ENCODE data around the gene PLSCR1. TPM values are rescaled to one million over a fixed set of nuclear protein-coding genes. Genes with fewer than 3 reads are reported as not detected.

The PLSCR1 gene
- total RNA-seq, 1 experiment from 2014 or later, result 52.7 TPM

GRCh38 chr3:146517684-146518435 lies 26.5 kb downstream of the PLSCR1 start:
- Histone ChIP-seq H3K9me3 (ENCODE audit: control insufficient read depth, insufficient read depth, low read depth, low read length) (no peaks in the 10 kb centered on the region), H3K36me3 (ENCODE audit: control insufficient read depth, insufficient read depth, low read length) (peaks cover 6% of the 10 kb centered on the region; the same call in 1 of the 2 replicates), H3K27ac (ENCODE audit: low read length) (peak overlapping the region; percentile 34; the same call in 1 of the 2 replicates), H3K4me3 (ENCODE audit: low read depth in 2 of 2, low read length in 2 of 2) (no peak overlapping the region), H3K27me3 (ENCODE audit: control insufficient read depth, insufficient read depth, low read length) (no peaks in the 10 kb centered on the region), H3K4me1 (ENCODE audit: control insufficient read depth, insufficient read depth, low read length) (no peaks in the 10 kb centered on the region)
- ChIA-PET POLR2A (no interaction called here), CTCF (no interaction called here)
- no peak; the same call in 1 of the 2 replicates for ATAC-seq
- no peak for DNase-seq (ENCODE audit: low read depth, low spot score)
- in situ Hi-C loops (cut with HindIII; ENCODE audit: low pct_unique_long_range_greater_than_20kb, low sequenced_read_pairs), result no loop called here
- intact Hi-C loops (cut with micrococcal nuclease; ENCODE audit: unreplicated experiment), result no loop called here
- no TSS peak for BruUV-seq (replicated peaks)
- TF ChIP-seq CTCF (IDR thresholded peaks at IDR 0.05) (no peak), REST (IDR thresholded peaks at IDR 0.05; ENCODE audit: insufficient read depth in 1 of 2, low read depth in 2 of 2, low read length in 1 of 2) (no peak)

- H3K9me3 ChIP-seq (ENCODE audit: control insufficient read depth, insufficient read depth, low read depth, low read length), result no peaks in the 10 kb centered on the region
- POLR2A ChIA-PET, result interaction anchor here (0.6 kb wide), 1 partner anchor 14 kb away, joined by 16 read pairs; no protein-coding TSS in a partner anchor
- in situ Hi-C loops (cut with HindIII; ENCODE audit: low pct_unique_long_range_greater_than_20kb, low sequenced_read_pairs) (no loop called here), intact Hi-C loops (cut with micrococcal nuclease; ENCODE audit: unreplicated experiment) (no loop called here)
- CTCF ChIA-PET, result no interaction called here
- no peak overlapping the region for H3K4me3 ChIP-seq (ENCODE audit: low read depth in 2 of 2, low read length in 2 of 2)
- no peak for DNase-seq (ENCODE audit: low read depth, low spot score)
- peaks cover 2% of the 10 kb centered on the region; the same call in 1 of the 2 replicates for H3K36me3 ChIP-seq (ENCODE audit: control insufficient read depth, insufficient read depth, low read length)
- BruUV-seq (replicated peaks), result no TSS peak
- H3K27ac ChIP-seq (ENCODE audit: low read length), result no peak overlapping the region
- H3K4me1 ChIP-seq (ENCODE audit: control insufficient read depth, insufficient read depth, low read length), result no peaks in the 10 kb centered on the region
- ATAC-seq, result no peak
- no peaks in the 10 kb centered on the region for H3K27me3 ChIP-seq (ENCODE audit: control insufficient read depth, insufficient read depth, low read length)
- no peak for TF ChIP-seq POLR2AphosphoS5 (IDR thresholded peaks at IDR 0.05; ENCODE audit: low read depth, low read length)
- TF ChIP-seq TCF7L2 (IDR thresholded peaks at IDR 0.05; ENCODE audit: low read depth, low read length), result no peak
- no peak for TF ChIP-seq SIN3A (IDR thresholded peaks at IDR 0.05; ENCODE audit: borderline replicate concordance, insufficient read depth, low read depth, low read length)
- TF ChIP-seq CTCF (IDR thresholded peaks at IDR 0.05), result no peak
- TF ChIP-seq REST (IDR thresholded peaks at IDR 0.05; ENCODE audit: insufficient read depth in 1 of 2, low read depth in 2 of 2, low read length in 1 of 2), result no peak
These were observed 30.9 kb downstream of the PLSCR1 start for GRCh38 chr3:146513386-146514051.
